C4-2B (cell line): Measurements from ENCODE around the gene TDRD15.

ENCODE experiments used
- ZFX ChIP-seq: fragments of 450-650 bp; IDR thresholded peaks from 2 replicates; pipeline ENCODE4 v1.6.1; 2017
- TF ChIP-seq, protein P1 (sequence below): fragments of 450-650 bp; conservative IDR thresholded peaks from 2 replicates; pipeline ENCODE4 v1.5.1; 2017; ENCODE audit warnings: mild to moderate bottlenecking

- TF ChIP-seq, protein P1, sequence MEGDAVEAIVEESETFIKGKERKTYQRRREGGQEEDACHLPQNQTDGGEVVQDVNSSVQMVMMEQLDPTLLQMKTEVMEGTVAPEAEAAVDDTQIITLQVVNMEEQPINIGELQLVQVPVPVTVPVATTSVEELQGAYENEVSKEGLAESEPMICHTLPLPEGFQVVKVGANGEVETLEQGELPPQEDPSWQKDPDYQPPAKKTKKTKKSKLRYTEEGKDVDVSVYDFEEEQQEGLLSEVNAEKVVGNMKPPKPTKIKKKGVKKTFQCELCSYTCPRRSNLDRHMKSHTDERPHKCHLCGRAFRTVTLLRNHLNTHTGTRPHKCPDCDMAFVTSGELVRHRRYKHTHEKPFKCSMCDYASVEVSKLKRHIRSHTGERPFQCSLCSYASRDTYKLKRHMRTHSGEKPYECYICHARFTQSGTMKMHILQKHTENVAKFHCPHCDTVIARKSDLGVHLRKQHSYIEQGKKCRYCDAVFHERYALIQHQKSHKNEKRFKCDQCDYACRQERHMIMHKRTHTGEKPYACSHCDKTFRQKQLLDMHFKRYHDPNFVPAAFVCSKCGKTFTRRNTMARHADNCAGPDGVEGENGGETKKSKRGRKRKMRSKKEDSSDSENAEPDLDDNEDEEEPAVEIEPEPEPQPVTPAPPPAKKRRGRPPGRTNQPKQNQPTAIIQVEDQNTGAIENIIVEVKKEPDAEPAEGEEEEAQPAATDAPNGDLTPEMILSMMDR: no peak
- TF ChIP-seq ZFX: no peak
Observed at GRCh38 chr2:21142149-21142548, 18.4 kb downstream of the TDRD15 start.
